ENCODE data around the gene CRYGN. TPM values are rescaled to one million over a fixed set of nuclear protein-coding genes. Genes with fewer than 3 reads are reported as not detected.

CRYGN gene
- total RNA-seq, 1 experiment from 2014 or later: 1.2 TPM

GRCh38 chr7:151437866-151438516 lies 1.9 kb downstream of the CRYGN start:
- no peaks in the 10 kb centered on the region for H3K36me3 ChIP-seq (replicated peaks; ENCODE audit: control insufficient read depth, insufficient read depth, low read length)
- peaks cover 4% of the 10 kb centered on the region; the same call in 1 of the 2 replicates for H3K27me3 ChIP-seq (ENCODE audit: control insufficient read depth, insufficient read depth, low read length)
- peak; percentile 39 for DNase-seq
- no peak overlapping the region for H3K4me3 ChIP-seq (ENCODE audit: insufficient read depth, low read depth, low read length)

- Histone ChIP-seq H3K4me3 (ENCODE audit: insufficient read depth, low read depth, low read length) (no peak overlapping the region), H3K36me3 (replicated peaks; ENCODE audit: control insufficient read depth, insufficient read depth, low read length) (no peaks in the 10 kb centered on the region), H3K27me3 (ENCODE audit: control insufficient read depth, insufficient read depth, low read length) (peaks cover 4% of the 10 kb centered on the region; the same call in 1 of the 2 replicates)
- DNase-seq: peak; percentile 51
Observed at GRCh38 chr7:151437159-151437553, 2.8 kb downstream of the CRYGN start.

DNA sequence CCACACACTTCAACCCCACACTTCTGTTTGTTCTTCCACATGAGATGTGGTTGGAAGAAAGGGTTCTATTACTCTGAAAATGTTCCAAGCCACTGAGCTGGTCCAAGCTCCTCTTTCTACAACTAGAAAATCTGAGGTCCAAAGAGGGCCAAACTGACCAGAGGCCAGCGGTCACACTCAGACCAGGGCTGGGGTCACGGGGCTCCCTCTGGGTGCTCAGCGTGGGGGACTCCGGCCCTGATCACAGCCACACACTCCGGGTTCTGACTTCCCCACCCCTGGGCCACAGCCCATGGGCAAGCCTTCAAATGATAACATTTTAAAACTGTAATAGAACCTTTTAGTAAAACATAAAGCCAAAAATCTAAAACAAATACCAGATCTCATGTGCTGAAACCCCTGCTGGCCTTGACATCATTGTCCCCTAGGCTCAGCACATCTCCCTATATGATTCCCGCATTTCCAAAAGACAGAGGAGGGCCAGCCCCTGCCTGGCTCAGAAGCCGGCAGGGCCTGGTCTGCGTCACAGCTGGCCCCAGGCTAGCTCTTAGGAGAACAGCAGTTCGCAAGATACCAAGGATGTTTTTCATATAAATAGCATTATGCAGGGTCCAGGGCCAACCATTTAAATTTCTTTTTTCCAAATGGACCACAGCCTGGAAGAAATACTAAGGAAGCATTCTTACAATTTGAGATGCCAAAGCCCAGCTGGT lies 3.3 kb downstream of the CRYGN start:
- no peaks in the 10 kb centered on the region for H3K36me3 ChIP-seq (replicated peaks; ENCODE audit: control insufficient read depth, insufficient read depth, low read length)
- DNase-seq: peak; percentile 67
- H3K27me3 ChIP-seq (ENCODE audit: control insufficient read depth, insufficient read depth, low read length): peaks cover 4% of the 10 kb centered on the region; the same call in 1 of the 2 replicates
- no peak overlapping the region for H3K4me3 ChIP-seq (ENCODE audit: insufficient read depth, low read depth, low read length)

GRCh38 chr7:151435971-151436370 lies 4.0 kb downstream of the CRYGN start:
- H3K4me3 ChIP-seq (ENCODE audit: insufficient read depth, low read depth, low read length): no peak overlapping the region
- peaks cover 4% of the 10 kb centered on the region; the same call in 1 of the 2 replicates for H3K27me3 ChIP-seq (ENCODE audit: control insufficient read depth, insufficient read depth, low read length)
- DNase-seq: peak; percentile 49
- H3K36me3 ChIP-seq (replicated peaks; ENCODE audit: control insufficient read depth, insufficient read depth, low read length): no peaks in the 10 kb centered on the region

DNA sequence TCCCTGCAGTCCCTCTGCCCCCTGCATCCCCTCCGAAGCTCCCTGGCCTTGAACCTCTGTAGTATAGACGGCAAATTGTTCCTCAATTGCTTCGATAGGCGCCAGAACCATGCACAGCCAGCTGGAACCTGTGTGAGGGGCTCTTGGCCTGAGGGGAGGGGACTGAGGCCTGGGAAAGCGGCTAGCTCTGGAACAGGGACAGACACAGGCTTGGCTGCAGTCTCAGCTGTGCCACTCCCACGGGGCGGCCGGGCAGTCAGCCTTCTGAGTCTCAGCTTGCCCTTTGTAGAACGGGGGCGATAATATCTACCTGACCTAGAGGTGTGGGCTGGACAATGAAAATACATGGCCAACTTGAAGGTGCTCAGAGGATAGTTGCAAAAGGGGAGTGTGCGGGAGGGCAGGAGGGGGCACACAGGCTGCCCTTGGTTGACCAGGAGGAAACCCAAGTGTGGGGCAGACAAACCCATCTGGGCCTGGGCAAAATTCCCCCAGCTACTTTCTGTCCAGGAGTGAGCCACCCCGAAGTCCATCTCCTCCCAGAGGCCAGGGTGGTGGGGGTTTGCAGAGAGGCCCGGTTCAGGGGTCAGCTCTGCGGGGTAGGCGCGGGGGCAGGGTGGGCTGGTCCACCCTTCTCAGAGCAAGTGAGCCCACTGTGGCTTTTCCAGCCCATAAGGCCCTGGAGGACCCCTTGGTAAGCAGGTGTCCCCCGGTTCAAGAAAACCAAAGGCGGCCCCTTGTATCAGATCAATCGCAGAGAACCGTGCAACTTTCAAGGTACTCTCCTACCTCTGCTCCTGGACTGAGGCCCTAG lies 4.6 kb downstream of the CRYGN start:
- H3K4me3 ChIP-seq (ENCODE audit: insufficient read depth, low read depth, low read length): no peak overlapping the region
- peaks cover 4% of the 10 kb centered on the region; the same call in 1 of the 2 replicates for H3K27me3 ChIP-seq (ENCODE audit: control insufficient read depth, insufficient read depth, low read length)
- DNase-seq: peak; percentile 49
- H3K36me3 ChIP-seq (replicated peaks; ENCODE audit: control insufficient read depth, insufficient read depth, low read length): no peaks in the 10 kb centered on the region

DNA sequence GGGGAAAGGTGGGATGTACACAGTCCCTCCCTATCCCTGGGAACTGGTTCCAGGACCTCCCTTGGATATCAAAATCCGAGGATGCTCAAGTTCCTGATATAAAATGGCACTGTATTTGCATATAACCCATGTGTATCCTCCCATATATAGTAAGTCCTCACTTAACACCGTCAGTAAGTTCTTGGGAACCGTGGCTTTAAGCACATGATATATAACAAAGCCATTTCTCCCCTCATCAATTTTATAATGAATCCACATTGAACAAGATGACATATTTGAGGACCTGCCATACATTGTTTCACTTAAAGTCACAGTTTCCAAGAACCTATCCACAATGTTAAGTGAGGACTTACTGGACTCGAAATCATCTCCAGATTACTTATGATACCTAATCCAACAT lies 5.4 kb downstream of the CRYGN start:
- no peak overlapping the region for H3K4me3 ChIP-seq (ENCODE audit: insufficient read depth, low read depth, low read length)
- H3K36me3 ChIP-seq (replicated peaks; ENCODE audit: control insufficient read depth, insufficient read depth, low read length): no peaks in the 10 kb centered on the region
- DNase-seq: no peak
- H3K27me3 ChIP-seq (ENCODE audit: control insufficient read depth, insufficient read depth, low read length): peaks cover 4% of the 10 kb centered on the region; the same call in 1 of the 2 replicates

DNA sequence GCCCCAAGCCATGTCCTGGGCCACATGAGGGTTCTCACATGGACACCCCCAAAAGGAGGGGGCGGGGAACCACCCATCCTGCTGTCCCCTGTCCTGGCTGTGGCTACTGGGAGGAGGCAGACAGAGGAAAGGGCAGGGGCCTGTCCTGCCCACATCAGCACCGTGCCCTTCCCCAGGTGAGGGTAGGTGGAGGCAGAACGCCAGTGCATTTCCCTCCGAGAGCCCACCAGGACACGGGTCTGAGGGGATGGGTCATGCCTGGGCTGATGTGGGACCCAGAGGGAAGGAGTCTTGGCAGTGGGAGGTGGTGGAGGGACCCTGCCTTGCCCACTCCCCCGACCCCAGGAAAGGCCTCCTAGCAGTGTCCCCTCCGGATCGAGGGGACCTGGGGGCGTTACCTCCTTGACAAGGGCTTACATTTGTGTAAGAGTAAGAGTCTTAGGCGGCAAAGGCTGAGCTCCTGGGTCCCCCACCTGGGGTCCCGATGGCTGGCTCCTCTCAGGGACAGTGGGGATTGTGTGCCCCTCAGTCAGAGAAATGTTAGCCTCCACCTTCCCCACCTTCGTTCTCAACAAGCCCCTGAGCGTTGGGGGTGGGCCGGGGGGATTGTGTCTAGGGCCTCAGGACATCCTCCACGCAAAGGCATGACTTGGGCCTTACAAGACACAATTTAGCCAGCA lies 6.1 kb downstream of the CRYGN start:
- no peak overlapping the region for H3K4me3 ChIP-seq (ENCODE audit: insufficient read depth, low read depth, low read length)
- DNase-seq: peak; percentile 68
- peaks cover 2% of the 10 kb centered on the region; the same call in 1 of the 2 replicates for H3K27me3 ChIP-seq (ENCODE audit: control insufficient read depth, insufficient read depth, low read length)
- no peaks in the 10 kb centered on the region for H3K36me3 ChIP-seq (replicated peaks; ENCODE audit: control insufficient read depth, insufficient read depth, low read length)

DNA sequence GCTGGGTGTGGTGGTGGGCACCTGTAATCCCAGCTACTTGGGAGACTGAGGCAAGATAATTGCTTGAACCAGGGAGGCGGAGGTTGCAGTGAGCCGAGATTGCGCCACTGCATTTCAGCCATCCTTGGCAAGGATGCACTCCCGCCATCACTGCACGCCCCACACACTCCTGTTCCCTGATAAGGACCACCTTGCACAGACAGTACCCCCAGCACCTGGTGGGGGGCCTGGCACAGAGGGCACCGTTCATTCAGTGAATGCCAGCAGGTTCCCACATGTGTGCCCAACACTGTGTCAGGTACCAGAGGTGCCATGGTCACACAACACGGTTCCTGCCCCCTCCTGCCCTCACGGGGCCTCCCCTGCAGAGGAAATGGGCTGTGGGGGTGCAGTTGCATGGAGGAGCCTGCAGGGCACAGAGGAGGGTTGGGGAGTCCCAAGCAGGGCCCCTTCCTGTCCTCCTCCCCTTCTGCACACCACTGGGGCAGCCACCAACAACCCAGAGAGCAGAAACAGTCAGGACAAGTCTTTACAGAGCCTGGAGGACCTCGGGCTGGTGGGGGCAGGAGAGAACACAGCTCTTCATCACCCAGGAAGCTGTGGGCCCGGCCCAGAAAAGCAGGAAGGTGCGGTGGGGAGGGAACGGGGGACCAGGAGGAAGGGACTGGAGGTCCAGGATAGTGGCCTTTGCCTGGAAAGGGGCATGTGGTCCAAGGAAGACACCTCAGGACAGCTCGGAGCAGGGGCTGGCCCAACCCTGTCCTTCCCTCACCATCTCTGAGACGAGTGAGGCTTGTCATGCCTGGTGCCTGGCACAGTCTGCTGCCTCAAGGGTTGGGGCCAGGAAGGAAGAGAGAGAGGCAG lies 7.1 kb downstream of the CRYGN start:
- Histone ChIP-seq H3K27me3 (ENCODE audit: control insufficient read depth, insufficient read depth, low read length) (no peaks in the 10 kb centered on the region), H3K4me3 (ENCODE audit: insufficient read depth, low read depth, low read length) (no peak overlapping the region), H3K36me3 (replicated peaks; ENCODE audit: control insufficient read depth, insufficient read depth, low read length) (no peaks in the 10 kb centered on the region)
- peak; percentile 81 for DNase-seq

DNA sequence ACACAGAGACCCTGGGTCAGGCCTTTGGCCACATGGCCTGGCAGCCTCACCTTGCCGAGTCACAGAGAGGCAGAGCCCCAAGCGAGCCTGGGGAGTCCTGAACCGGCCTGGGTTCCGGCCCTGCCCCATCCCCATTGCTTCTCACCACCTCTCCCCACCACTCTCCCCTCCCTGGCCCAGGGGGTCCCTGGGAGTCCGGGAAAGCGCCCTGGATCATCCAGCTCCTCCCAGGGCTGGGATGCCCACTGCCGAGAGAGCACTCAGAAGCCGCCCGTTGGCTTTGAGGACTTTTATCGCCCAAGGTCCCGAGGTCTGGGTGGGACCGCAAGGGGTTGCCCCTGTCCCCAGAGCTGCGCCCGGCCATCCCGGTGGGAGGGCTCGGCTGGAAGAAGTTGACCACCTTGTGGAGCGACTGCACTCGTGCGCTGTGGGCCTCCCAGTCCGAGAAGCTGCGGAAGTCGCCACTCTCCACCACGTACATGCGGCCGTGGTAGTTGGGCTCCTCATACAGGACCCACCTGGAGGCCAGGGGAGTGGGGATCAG lies 8.1 kb downstream of the CRYGN start:
- H3K4me3 ChIP-seq (ENCODE audit: insufficient read depth, low read depth, low read length): no peak overlapping the region
- no peaks in the 10 kb centered on the region for H3K27me3 ChIP-seq (ENCODE audit: control insufficient read depth, insufficient read depth, low read length)
- peak; percentile 65 for DNase-seq

GRCh38 chr7:151431281-151431767 lies 8.6 kb downstream of the CRYGN start:
- no peak overlapping the region for H3K4me3 ChIP-seq (ENCODE audit: insufficient read depth, low read depth, low read length)
- DNase-seq: peak; percentile 52

More for the DNA sequence above, 8.1 kb downstream of the CRYGN start:
- H3K36me3 ChIP-seq (replicated peaks; ENCODE audit: control insufficient read depth, insufficient read depth, low read length): no peaks in the 10 kb centered on the region

DNA sequence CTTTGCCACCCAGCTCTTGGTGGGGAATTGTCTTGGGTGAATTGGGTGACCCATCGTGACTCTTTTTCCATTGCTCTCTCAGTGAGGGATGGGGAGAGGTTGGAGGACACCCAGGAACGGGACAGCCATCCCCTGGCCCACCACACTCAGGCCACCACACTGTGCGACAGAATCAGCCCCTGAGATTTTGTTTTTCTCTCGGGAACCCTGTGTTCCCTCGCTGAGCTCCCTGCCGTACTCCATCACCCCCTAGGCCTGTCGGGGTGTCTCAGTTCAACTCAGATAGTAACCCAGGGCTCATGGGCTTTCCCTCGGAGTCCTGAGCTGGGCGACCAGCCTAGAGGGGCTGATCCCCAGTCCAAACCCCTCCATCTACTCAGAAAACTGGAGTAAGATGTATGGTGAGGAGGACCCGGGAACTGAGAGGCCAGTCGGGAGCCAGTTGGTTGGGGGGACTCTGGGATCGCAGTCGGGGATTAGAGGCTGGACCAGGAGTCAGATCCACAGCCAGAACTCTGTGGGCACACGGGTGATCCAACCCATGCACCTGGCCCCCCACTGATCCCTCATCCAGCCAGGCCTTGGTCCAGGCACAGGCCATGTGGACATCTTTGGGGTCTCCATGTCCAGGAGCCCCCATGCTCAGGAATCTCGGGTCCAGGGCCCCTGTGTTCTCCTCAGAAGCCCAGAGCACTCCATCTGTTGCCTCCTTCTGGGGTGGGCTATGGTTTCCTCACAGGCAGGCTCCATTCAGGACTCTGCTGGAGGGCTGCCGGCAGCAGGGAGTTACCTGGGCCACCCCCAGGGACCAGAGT lies 9.3 kb downstream of the CRYGN start:
- Histone ChIP-seq H3K36me3 (replicated peaks; ENCODE audit: control insufficient read depth, insufficient read depth, low read length) (no peaks in the 10 kb centered on the region), H3K27me3 (ENCODE audit: control insufficient read depth, insufficient read depth, low read length) (no peaks in the 10 kb centered on the region), H3K4me3 (ENCODE audit: insufficient read depth, low read depth, low read length) (no peak overlapping the region)
- DNase-seq: peak; percentile 37

More at GRCh38 chr7:151431281-151431767, 8.6 kb downstream of the CRYGN start:
- no peaks in the 10 kb centered on the region for H3K27me3 ChIP-seq (ENCODE audit: control insufficient read depth, insufficient read depth, low read length)
- H3K36me3 ChIP-seq (replicated peaks; ENCODE audit: control insufficient read depth, insufficient read depth, low read length): no peaks in the 10 kb centered on the region

GRCh38 chr7:151429560-151430331 lies 10.2 kb downstream of the CRYGN start:
- H3K27me3 ChIP-seq (ENCODE audit: control insufficient read depth, insufficient read depth, low read length): no peaks in the 10 kb centered on the region
- H3K36me3 ChIP-seq (replicated peaks; ENCODE audit: control insufficient read depth, insufficient read depth, low read length): no peaks in the 10 kb centered on the region
- H3K4me3 ChIP-seq (ENCODE audit: insufficient read depth, low read depth, low read length): no peak overlapping the region
- peak; percentile 75 for DNase-seq

Data from H7 (cell line).